Osteoblast (primary cell): ENCODE measurements around the gene PIMREG. TPM values are rescaled to one million over a fixed set of nuclear protein-coding genes. Genes with fewer than 3 reads are reported as not detected.

Experiments
- DNase-seq: peaks from one replicate; pipeline ENCODE4 v3.0.0; 2011; ENCODE audit warnings: low spot score, mixed read lengths; ENCODE audit not compliant: insufficient read length; ENCODE audit errors: missing footprints
- H2AFZ ChIP-seq: 2 replicates; pipeline ENCODE4 v1.6.0; 2011; ENCODE audit warnings: mild to moderate bottlenecking, low read length
- H3K27ac ChIP-seq: 2 replicates; pipeline ENCODE4 v1.5.1; 2011; ENCODE audit warnings: mild to moderate bottlenecking, low read depth, low read length, moderate library complexity
- H3K27me3 ChIP-seq: 2 replicates; pipeline ENCODE4 v1.6.0; 2012; ENCODE audit warnings: mild to moderate bottlenecking, control low read depth, inconsistent platforms, low read length, moderate library complexity; ENCODE audit not compliant: insufficient read depth
- H3K36me3 ChIP-seq: 2 replicates; pipeline ENCODE4 v1.5.1; 2011; ENCODE audit warnings: mild to moderate bottlenecking, low read length, control low read depth, moderate library complexity; ENCODE audit not compliant: insufficient read depth
- H3K4me1 ChIP-seq: 2 replicates; pipeline ENCODE4 v1.5.1; 2011; ENCODE audit warnings: mild to moderate bottlenecking, low read length, control low read depth, moderate library complexity; ENCODE audit not compliant: insufficient read depth
- H3K4me2 ChIP-seq: 2 replicates; pipeline ENCODE4 v1.6.0; 2011; ENCODE audit warnings: mild to moderate bottlenecking, low read length; ENCODE audit not compliant: insufficient read depth
- H3K4me3 ChIP-seq: fragments of 200-600 bp; sonication (generic); 3 replicates; pipeline ENCODE4 v1.5.1; 2012; ENCODE audit warnings: mild to moderate bottlenecking, low read length, inconsistent platforms; ENCODE audit not compliant: insufficient read depth
- H3K79me2 ChIP-seq: 2 replicates; pipeline ENCODE4 v1.6.0; 2012; ENCODE audit warnings: mild to moderate bottlenecking, low read length, control low read depth, inconsistent platforms; ENCODE audit not compliant: insufficient read depth
- H3K9me3 ChIP-seq: 2 replicates; pipeline ENCODE4 v1.5.1; 2011; ENCODE audit warnings: low read depth, low read length, control low read depth
- H4K20me1 ChIP-seq: 2 replicates; pipeline ENCODE4 v1.6.0; 2012; ENCODE audit warnings: mild to moderate bottlenecking, low read length, control low read depth; ENCODE audit not compliant: insufficient read depth
- total RNA-seq: library from RNA; depleted of rRNA; stranded (reverse); fragments of >200 nt; gene quantifications from 2 replicates; pipeline ENCODE4 v1.2.3, GENCODE V29; 2012
- TF ChIP-seq, protein P1 (sequence below): IDR thresholded peaks from 2 replicates; pipeline ENCODE4 v1.5.1; 2011; ENCODE audit warnings: mild to moderate bottlenecking, low read depth, low read length, moderate library complexity; ENCODE audit errors: extremely low read depth

The PIMREG gene
- total RNA-seq, 1 donor: 5.1 TPM

DNA sequence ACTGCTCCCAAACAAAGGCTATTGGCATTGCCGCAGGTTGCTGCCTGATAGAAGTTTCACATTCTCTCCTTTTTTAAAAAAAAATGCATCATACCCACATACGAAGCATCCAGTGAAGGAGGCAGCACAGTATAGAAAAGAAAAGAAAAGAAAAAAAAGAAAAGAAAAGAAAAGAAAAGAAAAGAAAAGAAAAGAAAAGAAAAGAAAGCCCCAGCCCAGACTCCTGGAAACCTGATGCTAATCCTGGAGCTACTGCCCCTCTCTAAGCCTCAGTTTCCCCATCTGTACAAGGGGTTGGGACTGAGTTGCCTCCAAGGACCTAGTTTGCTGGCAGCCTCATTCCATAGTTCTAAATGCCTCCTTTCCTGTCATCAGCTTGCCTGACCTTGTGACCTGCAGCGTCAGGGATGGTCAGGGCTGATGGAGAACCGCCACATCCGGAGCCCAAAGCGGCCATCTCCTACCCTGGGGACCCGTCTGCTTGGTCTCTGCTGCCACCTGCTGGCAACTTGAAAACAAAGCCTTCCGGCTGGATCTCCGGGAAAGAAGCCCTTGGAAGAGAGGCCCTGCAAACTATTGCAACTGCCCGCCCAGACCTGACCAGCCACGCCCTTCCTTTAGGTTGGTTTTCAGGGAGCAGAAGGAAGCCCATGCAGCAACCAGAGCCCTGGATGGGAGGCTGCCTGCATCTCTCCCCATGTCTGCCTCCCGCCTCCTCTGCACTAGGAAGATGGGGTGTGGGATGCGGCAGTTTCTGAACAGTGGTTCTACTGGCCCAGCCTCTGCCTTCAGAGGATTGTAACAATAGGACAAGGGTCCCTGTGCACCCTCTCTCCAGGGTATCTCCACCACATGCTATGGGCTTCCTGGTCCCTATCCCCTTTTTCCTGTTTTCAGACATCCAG is 22.3 kb upstream of the PIMREG start:
- peaks cover 4% of the 10 kb centered on the region for H3K27me3 ChIP-seq
- no peaks in the 10 kb centered on the region for H3K4me1 ChIP-seq
- H3K27ac ChIP-seq: no peak overlapping the region
- no peak overlapping the region for H3K4me2 ChIP-seq
- peak; percentile 98 for DNase-seq
- H3K4me3 ChIP-seq: no peak overlapping the region
- H2AFZ ChIP-seq: no peak overlapping the region
- H4K20me1 ChIP-seq: no peaks in the 10 kb centered on the region
- H3K9me3 ChIP-seq: no peaks in the 10 kb centered on the region
- H3K36me3 ChIP-seq: no peaks in the 10 kb centered on the region
- TF ChIP-seq, protein P1, sequence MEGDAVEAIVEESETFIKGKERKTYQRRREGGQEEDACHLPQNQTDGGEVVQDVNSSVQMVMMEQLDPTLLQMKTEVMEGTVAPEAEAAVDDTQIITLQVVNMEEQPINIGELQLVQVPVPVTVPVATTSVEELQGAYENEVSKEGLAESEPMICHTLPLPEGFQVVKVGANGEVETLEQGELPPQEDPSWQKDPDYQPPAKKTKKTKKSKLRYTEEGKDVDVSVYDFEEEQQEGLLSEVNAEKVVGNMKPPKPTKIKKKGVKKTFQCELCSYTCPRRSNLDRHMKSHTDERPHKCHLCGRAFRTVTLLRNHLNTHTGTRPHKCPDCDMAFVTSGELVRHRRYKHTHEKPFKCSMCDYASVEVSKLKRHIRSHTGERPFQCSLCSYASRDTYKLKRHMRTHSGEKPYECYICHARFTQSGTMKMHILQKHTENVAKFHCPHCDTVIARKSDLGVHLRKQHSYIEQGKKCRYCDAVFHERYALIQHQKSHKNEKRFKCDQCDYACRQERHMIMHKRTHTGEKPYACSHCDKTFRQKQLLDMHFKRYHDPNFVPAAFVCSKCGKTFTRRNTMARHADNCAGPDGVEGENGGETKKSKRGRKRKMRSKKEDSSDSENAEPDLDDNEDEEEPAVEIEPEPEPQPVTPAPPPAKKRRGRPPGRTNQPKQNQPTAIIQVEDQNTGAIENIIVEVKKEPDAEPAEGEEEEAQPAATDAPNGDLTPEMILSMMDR: peak; percentile 86
- H3K79me2 ChIP-seq: no peaks in the 10 kb centered on the region

DNA sequence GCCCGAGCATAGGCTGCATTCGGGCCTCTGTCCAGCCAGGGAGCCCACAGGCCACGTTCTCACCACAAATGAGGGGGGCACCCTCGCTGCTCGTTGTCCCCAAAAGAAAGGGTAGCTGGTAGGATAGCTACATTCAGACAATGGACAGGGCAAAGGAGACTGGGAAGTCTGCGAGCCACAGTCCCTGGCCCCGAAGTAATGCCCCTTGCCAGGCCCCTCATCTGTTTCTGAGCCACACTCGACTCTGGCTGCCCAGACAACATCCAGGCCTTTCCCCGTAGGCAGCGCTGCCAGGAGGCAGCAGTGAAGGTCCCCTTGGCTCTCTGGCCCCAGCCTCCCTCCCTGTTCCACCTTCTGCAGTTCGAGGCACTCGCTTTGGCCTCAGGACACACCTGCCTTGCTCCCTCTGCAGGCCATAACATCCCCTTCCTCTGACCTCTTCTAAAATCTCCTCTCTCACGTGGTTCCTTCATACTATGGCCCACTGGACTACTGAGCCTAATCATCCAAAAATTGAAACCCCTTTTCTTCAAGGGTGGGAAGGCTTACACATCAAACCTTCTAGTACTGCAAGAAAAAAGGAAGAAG is 21.5 kb upstream of the PIMREG start:
- H2AFZ ChIP-seq: no peak overlapping the region
- no peaks in the 10 kb centered on the region for H3K9me3 ChIP-seq
- no peaks in the 10 kb centered on the region for H3K36me3 ChIP-seq
- no peaks in the 10 kb centered on the region for H4K20me1 ChIP-seq
- H3K4me2 ChIP-seq: no peak overlapping the region
- no peak for DNase-seq
- peaks cover 4% of the 10 kb centered on the region for H3K27me3 ChIP-seq
- H3K79me2 ChIP-seq: no peaks in the 10 kb centered on the region
- no peak overlapping the region for H3K27ac ChIP-seq
- TF ChIP-seq, protein P1: no peak
- peaks cover 5% of the 10 kb centered on the region for H3K4me1 ChIP-seq
- H3K4me3 ChIP-seq: no peak overlapping the region

DNA sequence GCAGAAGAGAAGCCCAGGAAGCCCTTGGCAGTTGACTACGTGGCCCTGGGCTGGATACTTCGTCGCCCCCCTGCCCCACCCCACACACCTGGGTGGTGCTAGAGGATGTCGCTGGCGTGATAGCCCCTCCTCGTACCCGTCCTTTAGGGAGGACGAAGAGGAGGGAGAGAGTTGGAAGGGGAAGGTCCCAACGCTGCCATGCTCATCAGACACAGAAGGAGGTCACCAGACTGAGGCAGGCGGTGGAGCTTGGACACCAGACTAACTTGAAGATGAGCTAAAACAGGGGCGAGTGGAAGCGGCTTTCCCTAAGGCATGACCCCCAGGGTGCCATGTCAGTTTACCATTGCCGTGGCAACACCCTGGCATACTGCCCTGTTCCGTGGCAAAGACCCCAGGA is 20.3 kb upstream of the PIMREG start:
- Histone ChIP-seq H3K4me1 (peaks cover 5% of the 10 kb centered on the region), H3K27ac (no peak overlapping the region), H3K79me2 (no peaks in the 10 kb centered on the region), H3K27me3 (no peaks in the 10 kb centered on the region), H4K20me1 (no peaks in the 10 kb centered on the region), H2AFZ (no peak overlapping the region), H3K36me3 (no peaks in the 10 kb centered on the region), H3K9me3 (no peaks in the 10 kb centered on the region), H3K4me3 (no peak overlapping the region), H3K4me2 (no peak overlapping the region)
- TF ChIP-seq, protein P1: no peak
- DNase-seq: no peak

DNA sequence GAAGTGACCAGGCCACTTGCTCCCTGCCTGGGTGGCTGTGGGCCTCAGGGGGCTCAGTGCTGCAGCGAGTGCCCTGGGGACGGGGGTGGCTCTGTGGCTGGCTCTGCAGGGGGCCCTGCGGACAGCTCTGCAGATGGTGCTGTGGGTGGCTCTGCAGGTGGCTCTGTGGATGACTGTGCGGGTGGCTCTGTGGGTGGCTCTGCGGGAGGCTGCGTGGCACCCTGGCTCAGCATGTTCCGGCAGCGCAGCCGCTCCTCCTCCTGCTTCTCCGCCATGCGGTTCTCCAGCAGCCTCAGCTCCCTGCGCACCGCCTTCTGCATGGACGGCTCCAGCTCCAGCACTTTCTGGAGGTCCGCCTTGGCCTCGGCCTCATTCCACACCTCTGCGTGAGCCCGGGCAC is 18.8 kb upstream of the PIMREG start:
- DNase-seq: no peak
- H3K27ac ChIP-seq: no peak overlapping the region
- TF ChIP-seq, protein P1: no peak

More for the DNA sequence above, 18.8 kb upstream of the PIMREG start:
- no peaks in the 10 kb centered on the region for H3K79me2 ChIP-seq
- H3K36me3 ChIP-seq: no peaks in the 10 kb centered on the region
- H4K20me1 ChIP-seq: no peaks in the 10 kb centered on the region
- H3K4me3 ChIP-seq: no peak overlapping the region
- no peak overlapping the region for H3K4me2 ChIP-seq
- H3K9me3 ChIP-seq: no peaks in the 10 kb centered on the region
- H3K4me1 ChIP-seq: peaks cover 5% of the 10 kb centered on the region
- no peak overlapping the region for H2AFZ ChIP-seq
- H3K27me3 ChIP-seq: no peaks in the 10 kb centered on the region
